Stimulated activated CD8-positive, alpha-beta memory T cell treated with anti-CD3 and anti-CD28 coated beads, Interleukin-4, amount 100 ng/mL, for 4 hours (primary cell): Measurements from ENCODE around the gene FHL1.

ENCODE experiments used
- DNase-seq, 2 donors: peaks; one replicate each; pipeline ENCODE4 v3.0.0-alpha.2; 2020; ENCODE audit warnings: low read depth in 2 of 2, low spot score in 1 of 2

The FHL1 gene

DNA sequence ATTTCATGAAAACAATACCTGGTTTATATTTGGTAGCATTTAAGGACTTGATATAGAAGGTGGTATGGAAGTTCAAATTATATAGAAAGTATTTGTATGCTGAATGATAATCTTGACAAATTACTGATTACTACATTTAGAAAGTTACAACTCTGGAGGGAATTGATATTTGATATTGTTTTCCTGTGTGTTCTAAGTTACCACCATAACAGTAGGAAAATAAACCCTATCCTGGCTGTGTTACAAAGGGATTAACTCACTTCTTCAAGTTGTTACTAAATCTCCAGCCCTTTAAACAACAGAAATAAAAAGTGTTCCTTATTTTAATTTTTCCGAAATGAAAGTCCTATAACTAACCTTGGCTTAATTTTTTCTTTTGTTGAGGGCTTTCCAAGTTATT, 36.6 kb downstream of the FHL1 start:
- DNase-seq, result no peak

DNA sequence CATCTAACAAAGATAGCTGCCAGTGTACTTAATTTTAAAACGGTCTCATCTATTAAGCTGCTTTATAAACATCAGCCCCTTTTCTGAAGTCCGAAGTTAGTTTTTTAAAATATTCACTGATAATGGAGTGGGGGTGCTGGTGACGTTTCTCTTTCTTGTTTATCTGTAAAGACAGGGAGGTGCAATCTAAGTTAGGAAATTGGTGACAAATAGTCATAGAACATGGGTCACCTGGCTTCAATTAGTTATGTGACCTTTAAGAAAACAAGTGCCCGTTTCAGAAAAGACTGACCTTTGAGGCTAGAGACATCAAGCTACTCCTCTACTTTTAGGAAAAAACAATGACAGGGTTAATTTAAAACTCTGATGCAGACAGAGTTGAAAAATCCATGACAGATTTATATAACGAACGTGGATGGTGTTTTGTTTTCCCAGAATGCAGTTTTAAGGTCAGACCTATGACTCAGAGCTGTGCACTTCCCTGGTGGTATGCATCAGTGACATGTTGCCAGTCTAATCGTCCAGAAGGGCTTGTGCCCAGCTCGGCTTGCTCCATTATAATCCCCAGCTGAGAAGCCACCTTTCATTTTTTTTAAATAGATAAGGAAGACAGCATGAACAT, 38.2 kb downstream of the FHL1 start:
- no peak for DNase-seq

DNA sequence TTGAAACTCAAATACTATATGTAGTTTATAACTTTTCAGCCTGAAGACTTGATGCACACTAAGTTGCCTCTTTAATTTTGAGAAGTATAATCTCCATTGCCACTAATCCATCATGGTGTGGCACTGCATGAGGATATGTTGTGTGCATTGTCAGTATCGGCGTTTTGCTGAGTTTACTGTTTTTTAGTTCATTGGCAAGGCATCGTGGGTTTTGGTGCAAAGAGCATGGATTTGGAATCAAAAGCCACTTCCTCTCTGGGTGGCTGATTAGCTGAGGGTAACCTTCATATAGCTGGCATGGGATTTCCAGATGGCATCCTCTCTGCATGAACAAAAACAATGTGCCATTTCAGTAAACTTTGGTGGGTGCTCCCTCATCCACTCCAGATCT, 38.7 kb downstream of the FHL1 start:
- DNase-seq, result no peak

DNA sequence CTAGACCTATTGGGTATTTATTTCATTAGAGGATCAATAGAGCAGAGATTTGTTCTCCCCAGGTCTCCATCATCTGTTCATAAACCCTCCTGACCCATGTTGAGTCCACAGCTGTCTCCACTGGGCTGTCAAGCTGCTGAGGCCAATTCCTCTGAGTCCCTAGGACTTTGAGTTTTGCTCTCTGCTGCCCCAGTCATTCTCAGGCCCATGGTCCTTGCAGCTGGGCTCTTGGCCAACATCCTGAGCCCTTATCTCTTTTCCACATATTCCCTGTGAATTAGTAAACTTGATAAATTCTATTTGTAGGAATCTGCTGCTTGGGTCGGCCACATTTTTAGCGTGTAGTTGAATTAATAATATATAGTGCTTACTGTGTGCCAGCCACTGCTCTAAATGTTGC, 41.9 kb downstream of the FHL1 start:
- DNase-seq, result no peak

DNA sequence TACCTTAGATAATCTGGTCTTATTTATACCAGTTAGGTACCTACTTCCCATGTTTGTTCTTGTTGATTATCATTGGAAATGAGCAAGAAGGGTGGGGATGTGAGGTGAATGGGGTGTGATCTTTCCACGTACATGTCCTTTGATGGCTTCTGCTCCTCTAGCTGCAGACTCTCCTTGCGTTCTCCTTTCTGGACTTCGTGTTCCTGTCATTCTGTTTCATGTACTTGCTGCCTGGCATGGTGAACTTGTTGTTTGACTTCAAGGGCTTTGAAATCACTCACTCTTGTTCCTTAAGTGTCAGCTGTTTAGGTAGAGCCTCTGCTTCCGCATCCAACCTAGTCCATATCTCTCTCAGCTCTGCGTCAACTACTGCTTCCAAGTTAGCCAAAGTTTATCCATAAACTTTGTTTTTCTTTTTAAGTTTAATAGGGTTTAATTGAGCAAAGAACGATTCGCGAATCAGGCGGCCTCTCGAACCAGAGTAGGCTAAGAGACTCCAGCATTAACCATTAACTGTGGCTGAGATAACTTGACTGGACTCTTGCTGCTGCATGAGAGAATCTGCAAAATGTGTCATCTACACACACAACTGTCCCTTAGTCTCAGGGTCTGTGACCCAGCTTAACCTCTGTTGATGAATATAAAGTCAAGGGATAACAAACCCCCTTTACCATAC, 42.8 kb downstream of the FHL1 start:
- no peak for DNase-seq

GRCh38 chrX:136191171-136191570, 43.8 kb downstream of the FHL1 start:
- DNase-seq, result no peak

- no peak for DNase-seq
Measured at GRCh38 chrX:136192135-136192534, 44.8 kb downstream of the FHL1 start.

DNA sequence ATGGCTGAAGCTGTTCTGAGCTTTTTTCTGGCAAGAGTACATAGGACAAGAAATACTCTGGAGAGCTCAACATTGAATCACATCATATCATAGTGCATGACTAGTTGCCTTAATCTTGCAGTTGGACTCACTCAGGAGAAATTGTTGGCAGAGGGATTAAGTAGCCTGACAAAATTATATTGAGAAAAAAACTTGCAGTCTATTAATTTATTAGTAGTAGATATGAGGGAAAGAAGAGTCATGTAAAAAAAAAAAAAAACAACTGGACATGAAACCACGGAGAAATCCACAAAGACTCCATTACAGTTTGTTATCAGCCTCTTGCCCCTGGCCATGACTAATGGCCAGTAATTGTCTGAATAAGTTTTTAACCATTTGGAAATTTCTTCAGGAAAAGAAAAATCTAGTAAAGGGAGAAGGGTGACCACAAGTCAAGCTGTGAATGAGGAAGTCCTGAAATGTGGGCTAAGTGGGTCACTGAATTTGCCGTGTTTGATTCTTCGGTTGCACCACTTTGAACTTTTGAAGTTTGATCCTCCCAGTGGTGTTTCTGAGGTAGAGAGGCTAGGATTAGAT, 45.6 kb downstream of the FHL1 start:
- DNase-seq, result no peak

DNA sequence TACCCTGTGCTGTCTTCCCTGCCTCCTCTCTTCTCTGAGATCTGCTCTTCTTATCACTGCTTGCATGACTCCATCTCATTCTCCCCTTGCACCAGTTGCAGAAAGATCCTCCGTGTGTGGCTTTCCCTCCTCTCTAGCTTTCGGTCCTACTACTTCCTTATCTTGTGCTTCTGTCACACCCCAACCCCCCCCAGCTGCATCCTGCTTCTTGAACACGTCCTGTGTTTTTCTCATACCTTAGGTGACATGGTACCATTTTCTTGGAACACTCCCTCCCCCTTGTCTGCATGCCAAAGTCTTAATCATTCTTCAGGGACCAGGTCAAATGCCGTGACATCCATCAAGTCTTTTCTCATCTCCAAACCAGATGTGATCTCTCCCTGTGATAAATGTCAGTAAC, 46.4 kb downstream of the FHL1 start:
- no peak for DNase-seq

DNA sequence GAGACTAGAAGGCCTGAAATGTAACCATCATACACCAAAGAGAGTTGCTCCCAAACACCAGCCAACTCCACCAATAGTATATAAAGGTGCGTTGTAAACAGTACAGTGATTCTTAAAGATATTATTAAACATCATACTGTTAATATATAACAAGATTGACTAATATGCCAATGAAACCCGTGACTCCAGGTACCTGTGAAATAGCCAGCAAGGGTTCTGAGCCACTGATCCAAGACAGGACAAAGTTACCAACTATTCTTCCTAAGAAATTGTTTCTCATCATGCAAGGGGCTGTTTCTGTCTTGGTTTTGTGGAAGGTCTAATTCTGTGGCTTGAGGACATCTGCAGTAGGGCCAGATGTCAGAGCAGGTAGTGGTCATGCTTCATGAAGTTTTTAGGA, 47.2 kb downstream of the FHL1 start:
- DNase-seq, result no peak

DNA sequence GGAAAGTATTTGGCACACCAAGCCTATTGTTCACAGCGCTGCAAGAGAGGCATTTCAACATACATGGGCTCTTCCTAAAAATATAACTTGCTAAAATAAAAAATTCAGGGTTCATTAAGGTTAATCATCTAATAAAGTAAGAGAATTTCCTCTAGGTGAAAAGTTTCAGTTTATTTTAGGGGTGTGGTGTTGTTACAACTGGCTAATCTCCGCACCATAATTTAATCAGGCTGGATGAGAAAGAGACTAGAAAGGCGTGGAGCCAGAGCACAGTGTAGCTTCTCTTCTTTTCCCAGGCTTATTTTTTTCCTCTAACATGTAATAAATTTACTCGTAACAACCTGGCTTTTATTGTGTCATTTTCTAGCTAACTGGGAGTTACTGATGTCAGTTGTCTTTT, 47.9 kb downstream of the FHL1 start:
- DNase-seq, result no peak

DNA sequence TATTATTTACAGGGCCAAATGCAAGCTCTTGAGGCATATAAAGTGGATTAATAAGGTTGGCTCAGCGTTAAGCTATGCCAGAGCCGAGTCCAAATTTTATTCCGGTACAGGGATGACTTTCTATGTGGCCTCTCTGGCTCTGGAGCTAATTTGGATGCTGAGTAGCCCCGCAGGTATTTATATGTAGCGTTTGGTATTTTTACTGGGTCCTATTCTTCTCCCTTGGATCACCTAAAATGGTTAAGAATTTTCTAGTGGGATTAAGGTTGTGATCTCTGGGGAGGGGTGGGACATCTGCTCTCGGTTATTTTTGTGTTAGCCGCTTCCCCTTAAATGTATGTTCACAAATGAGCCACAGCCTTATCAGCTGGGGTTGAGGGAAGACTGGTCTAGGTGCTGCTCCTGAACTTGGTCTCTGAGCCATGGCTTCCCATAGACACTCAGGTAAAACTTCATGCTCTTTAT, 49.4 kb downstream of the FHL1 start:
- no peak for DNase-seq

DNA sequence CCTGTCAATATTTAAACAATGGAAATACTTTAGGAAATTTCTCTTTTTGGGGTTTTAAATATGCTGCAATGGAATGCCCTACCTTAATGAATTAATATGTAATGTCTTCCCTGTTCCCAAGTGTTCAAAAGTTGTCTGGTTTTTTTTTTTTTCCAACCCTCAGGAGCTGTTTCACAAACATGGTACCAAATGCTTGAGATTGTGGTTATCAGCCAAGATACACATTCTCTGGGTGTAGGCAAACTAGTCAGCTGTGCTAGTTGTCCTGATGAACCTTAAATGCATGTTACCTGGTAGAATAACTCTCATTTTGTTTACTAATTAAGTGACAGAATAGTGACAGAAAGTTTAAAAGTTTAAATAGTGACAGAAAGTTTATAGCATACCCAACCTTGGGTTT, 50.7 kb downstream of the FHL1 start:
- DNase-seq, result no peak

DNA sequence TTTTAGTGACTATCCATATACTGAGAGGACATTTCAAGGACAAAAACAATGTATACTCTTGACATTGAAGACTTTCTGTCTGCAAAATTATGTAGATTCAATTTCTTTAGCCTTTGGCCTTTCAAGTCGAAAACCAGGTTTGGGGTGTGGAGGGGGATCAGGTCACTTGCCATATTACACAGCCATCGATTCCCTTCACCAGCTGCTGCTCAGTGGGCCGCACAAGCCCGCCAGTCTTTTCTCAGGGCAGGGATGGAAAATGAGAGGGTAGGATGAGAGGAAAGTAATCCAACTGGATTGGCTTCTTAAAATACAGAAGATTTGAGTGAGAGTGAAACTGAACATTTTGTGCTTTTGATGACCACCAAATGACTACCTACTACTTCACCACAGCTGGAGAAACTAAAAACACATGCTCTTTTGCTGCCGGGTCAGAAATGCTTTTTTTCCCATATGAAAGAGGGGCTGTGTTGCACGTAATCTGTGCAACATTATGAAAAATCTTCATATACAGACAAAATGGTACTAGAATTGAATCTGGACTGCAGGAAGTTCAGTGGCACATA, 51.4 kb downstream of the FHL1 start:
- no peak for DNase-seq

GRCh38 chrX:136199365-136199764, 52.0 kb downstream of the FHL1 start:
- DNase-seq, result no peak

DNA sequence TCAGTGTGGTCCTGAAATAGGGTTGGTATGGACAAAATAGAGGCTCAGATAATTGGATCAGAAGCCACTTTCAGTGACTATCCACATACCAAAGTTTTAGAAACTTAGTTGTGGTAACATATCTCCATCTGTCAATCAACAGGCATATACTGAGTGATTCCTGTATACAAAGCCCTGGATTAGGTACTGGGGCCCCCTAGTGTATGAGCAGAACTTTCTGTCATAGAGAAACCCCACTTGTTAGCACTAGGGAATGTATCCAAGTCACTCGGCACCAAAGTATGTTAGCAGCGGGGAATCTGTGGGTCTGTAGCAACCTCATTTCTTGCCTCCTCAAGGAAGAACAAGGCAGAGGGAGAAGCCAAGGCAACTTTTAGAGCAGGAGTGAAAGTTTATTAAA, 53.1 kb downstream of the FHL1 start:
- DNase-seq, result no peak

- no peak for DNase-seq
Measured at GRCh38 chrX:136201601-136202000, 54.3 kb downstream of the FHL1 start.

DNA sequence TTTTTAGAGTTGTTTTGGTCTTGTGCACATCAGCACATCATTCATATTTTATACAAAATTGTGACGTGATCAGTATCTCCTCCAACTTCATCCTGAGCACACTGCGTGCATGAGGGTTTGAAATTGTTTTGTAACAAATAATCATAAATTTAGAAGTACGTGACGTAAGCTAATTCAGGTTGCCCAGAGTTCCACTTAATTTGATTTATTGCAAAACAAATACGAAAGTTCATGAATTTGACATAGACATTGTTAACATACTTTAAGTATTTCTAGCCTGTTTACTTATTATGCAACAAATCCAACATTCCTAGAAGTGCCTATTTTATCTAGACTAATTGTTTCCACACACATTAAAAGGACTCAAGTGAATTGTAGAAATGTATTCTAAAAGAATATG, 55.6 kb downstream of the FHL1 start:
- DNase-seq, result no peak

DNA sequence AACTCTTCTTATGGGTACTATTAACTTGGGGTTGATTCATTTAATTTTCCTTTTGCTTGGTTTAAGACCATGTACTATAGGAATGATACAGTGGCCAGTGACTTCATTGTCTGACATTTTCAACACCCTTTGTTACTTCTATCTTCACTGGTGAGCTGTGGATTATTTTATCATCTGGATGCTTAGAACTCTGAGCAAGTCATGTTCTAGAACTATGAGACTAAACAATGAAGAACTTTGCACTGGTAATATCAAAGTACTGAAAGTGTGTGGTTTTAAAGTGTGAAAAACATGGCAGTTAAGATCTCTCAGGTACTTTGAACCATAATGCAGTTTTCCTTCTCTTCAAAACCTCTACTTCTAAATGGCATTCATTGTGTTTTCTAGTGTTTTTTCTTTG, 56.1 kb downstream of the FHL1 start:
- DNase-seq, result no peak

- no peak for DNase-seq
Measured at GRCh38 chrX:136203951-136204350, 56.6 kb downstream of the FHL1 start.

- DNase-seq, result no peak
Measured at GRCh38 chrX:136204571-136204970, 57.2 kb downstream of the FHL1 start.

- DNase-seq, result no peak
Measured at GRCh38 chrX:136205882-136206380, 58.6 kb downstream of the FHL1 start.
